ENCODE data around the gene CGNL1.

CGNL1 gene

GRCh38 chr15:57495041-57495440 lies 118.7 kb downstream of the CGNL1 start:
- DNase-seq (ENCODE audit: low read depth in 2 of 2, low spot score in 1 of 2): no peak

GRCh38 chr15:57495554-57496165 lies 119.4 kb downstream of the CGNL1 start:
- no peak for DNase-seq (ENCODE audit: low read depth in 2 of 2, low spot score in 1 of 2)

DNA sequence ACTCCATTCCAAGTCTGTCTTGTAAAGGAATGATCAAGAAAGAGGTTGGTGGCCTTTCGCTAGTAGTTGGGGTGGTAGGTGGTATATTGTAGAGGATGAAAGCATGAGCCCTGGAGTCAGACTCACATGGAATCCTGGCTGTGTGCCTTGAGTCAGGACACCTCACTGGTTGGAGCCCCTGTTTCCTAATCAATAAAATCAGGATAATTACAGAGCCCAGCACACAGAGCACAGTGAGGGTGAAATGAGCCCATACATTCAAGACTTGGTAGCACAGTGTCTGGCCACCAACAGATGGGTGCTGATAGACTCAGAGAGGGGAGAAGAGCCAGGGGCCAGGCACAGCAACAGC lies 120.3 kb downstream of the CGNL1 start:
- DNase-seq (ENCODE audit: low read depth in 2 of 2, low spot score in 1 of 2): no peak

- DNase-seq (ENCODE audit: low read depth in 2 of 2, low spot score in 1 of 2): no peak
These were observed 120.9 kb downstream of the CGNL1 start for GRCh38 chr15:57496946-57497869.

- DNase-seq (ENCODE audit: low read depth in 2 of 2, low spot score in 1 of 2): no peak
These were observed 124.0 kb downstream of the CGNL1 start for GRCh38 chr15:57500256-57500655.

GRCh38 chr15:57500979-57501576 lies 124.8 kb downstream of the CGNL1 start:
- no peak for DNase-seq (ENCODE audit: low read depth in 2 of 2, low spot score in 1 of 2)

GRCh38 chr15:57502116-57502515 lies 125.8 kb downstream of the CGNL1 start:
- no peak for DNase-seq (ENCODE audit: low read depth in 2 of 2, low spot score in 1 of 2)

DNA sequence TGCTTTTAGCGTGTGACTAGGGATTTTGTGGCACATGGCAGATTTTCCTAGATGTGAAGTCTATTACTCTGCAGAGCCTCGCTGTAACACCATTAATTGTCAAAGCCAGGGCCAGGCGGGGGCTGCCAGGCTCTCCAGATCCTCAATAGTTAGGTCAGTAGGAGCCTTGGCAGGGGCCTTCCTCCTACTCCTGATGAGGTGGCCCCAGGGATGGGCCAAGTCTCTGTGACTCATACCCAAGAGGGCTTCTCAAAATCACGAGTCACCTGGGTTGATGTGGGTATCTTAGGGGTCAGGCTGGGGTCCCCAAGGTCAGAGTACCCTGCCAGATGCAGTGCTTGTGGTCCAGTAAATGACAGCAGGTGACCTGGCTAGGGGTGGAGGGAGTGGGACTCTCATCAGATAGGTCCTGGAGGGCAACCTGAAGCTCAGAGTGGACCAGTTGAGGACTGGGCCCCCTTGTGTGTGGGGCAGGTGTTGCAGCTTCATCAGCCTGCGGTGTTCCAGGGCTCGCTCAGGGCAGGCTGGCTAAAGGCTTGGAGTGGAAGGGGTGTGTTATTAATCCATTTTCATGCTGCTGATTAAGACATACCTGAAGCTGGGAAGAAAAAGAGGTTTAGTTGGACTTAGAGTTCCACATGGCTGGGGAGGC lies 126.9 kb downstream of the CGNL1 start:
- DNase-seq (ENCODE audit: low read depth in 2 of 2, low spot score in 1 of 2): no peak

DNA sequence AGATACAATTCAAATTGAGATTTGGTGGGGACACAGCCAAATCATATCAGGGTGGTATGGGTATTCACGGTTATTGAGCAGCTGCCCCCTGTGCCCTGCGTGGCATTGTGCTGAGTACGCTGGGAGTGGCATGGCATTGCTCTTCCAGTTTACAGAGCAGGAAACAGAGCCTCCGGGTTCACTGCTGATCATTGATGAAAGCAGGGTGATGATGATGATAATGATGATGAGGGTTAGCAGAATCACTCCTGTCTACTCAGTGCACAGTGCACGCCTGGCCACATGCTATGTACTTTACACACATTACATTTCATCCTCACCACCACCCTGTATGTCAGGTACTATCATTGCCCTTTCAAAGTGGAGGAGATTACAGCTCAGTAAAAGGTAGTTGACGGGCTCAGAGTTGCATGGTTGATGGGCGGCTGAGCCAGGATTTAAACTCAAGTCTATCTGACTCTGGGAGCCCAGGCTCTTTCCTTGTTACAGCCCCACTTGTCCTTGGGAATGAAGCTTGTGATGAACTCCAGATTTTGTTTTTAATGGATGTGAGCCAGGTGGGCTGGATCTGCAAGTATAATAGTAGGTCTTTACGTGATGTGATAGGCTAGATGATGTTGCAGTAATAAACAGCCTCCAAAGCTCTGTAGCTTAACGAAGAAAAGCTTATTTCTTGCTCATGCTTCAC lies 127.8 kb downstream of the CGNL1 start:
- no peak for DNase-seq (ENCODE audit: low read depth in 2 of 2, low spot score in 1 of 2)

- no peak for DNase-seq (ENCODE audit: low read depth in 2 of 2, low spot score in 1 of 2)
These were observed 128.3 kb downstream of the CGNL1 start for GRCh38 chr15:57504599-57504940.

DNA sequence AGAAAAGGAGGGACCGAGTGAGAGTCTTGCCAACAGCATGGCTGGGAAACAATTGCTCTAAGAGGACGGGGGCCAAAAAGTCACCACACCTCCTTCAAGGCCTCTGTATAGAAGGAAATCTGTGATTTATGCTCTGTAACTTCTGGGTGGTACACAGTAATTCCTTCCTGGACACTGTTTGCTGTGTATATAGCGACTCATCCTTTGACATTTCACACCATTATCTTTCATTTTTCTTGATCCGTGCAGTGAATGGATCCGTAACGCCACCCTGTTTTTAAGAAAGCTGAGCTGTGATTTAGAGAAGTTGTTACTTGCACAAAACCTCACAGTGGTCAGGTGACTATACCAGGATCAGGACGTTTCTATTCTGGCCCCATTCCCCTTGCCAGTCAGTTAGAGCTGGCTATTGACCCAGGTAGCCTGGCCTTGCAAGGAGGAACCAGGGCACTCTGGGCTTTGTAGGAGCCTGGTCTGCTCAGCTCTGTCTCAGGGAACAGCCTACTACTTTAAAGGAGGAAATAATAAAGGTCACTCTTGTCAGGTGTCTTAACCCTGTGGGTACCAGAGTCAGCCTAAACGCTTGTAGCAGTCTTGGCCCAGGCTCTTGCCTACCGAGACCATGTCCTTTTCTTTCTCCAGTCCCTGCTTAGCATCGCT lies 128.9 kb downstream of the CGNL1 start:
- DNase-seq (ENCODE audit: low read depth in 2 of 2, low spot score in 1 of 2): no peak

DNA sequence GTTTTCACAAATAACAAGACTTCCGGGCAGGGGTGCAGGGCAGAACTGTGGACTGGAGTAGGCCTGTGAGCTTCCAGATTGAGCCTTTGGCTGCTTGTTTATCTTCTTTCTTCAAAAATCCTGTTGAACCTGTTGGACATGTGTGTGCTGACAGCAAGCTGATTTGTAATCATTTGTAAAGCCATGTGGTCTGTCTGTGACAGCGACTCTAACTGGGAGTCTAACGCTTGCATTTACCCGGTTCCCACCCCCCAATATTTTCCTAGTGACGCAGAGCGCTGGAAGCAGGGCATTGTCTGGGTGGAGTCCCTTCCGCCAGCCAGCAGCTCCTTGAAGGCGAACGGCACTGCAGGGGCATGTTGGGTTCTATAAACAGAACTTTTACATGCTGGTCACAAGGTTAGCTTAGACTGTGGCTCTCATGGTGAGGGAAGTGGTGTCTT lies 129.7 kb downstream of the CGNL1 start:
- no peak for DNase-seq (ENCODE audit: low read depth in 2 of 2, low spot score in 1 of 2)

- DNase-seq (ENCODE audit: low read depth in 2 of 2, low spot score in 1 of 2): no peak
These were observed 130.1 kb downstream of the CGNL1 start for GRCh38 chr15:57506422-57506821.

- no peak for DNase-seq (ENCODE audit: low read depth in 2 of 2, low spot score in 1 of 2)
These were observed 130.8 kb downstream of the CGNL1 start for GRCh38 chr15:57507111-57507510.

DNA sequence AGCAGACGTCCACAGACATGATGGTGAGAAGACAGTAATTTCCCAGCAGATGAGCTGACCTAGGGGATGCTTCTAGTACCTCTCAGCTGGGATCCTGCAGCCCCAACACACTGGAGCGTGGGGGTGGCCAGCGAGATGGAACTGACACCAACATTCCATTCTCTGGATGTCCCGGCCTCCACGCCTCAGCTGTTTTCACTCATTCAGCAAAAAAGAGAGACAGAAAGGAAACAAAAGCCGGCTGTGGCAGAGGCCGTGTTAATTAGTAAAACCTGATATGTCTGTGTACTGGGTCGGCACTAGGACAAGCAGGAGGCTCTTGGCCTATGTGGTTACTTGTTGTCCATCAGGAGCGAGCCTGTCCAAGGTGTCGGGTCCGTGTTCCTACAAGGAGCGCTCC lies 132.8 kb downstream of the CGNL1 start:
- DNase-seq (ENCODE audit: low read depth in 2 of 2, low spot score in 1 of 2): no peak

DNA sequence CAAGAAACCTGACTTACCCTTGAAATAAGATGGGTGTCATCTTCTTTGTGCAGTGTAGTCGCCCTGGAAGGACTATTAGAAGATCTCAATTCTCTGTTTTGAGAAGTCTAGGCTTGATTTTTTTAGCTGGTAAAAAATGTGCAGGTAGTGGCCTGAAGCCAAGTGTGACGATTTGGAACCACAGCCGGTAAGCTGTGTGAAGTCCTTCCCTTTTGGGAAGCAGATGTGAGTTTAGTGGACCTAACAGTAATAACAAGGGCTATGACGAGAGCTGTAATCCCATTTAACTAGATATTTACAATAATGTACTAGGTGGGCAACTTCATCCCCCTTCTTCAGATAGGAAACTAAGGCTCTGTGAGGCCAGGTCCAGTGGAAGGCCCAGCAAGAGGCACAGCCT lies 133.7 kb downstream of the CGNL1 start:
- no peak for DNase-seq (ENCODE audit: low read depth in 2 of 2, low spot score in 1 of 2)

GRCh38 chr15:57510647-57511046 lies 134.3 kb downstream of the CGNL1 start:
- no peak for DNase-seq (ENCODE audit: low read depth in 2 of 2, low spot score in 1 of 2)

- no peak for DNase-seq (ENCODE audit: low read depth in 2 of 2, low spot score in 1 of 2)
These were observed 140.2 kb downstream of the CGNL1 start for GRCh38 chr15:57516327-57517029.

DNA sequence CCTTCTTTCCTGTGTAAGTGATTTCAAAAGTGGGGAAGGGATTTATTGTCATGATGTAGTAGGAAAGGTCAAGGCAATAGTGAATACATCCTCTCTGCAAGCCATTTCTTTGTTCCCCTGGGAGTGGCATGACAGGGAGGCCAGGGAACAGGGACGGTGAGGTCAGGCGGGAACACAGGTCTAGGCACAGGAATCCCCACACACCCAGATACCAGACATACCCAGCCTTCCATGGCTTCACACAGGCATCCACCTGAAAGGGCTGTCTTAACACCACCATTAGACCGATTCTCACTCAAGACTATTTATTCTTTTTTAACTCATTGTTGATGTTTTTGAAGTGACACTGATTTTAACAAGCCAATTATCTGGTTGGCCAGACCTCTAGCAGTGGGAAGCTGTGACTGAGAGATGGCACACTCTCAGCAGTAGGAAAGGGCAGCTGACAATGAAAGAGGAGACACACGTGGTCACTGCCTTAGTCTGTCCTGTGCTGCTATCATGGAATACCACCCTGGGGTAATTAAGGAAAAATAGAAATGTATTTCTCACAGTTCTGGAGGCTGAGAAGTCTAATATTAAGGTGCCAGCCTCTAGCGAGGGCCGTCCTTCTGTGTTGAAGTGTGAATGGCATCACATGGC lies 140.8 kb downstream of the CGNL1 start:
- DNase-seq (ENCODE audit: low read depth in 2 of 2, low spot score in 1 of 2): no peak
